ENCODE data around the gene CCDC59. TPM values are rescaled to one million over a fixed set of nuclear protein-coding genes. Genes with fewer than 3 reads are reported as not detected.
A peak's percentile ranks its signal among the peaks of the same experiment; 100 is the strongest.
"Not testable (repeated sequence)": the region's sequence is repeated elsewhere in the genome, so short reads cannot be mapped to it uniquely, and the experiment has no call there.

CCDC59 gene
- total RNA-seq, 4 donors from 2014 or later = 5.8 to 62.5 (median 35.3) TPM

DNA sequence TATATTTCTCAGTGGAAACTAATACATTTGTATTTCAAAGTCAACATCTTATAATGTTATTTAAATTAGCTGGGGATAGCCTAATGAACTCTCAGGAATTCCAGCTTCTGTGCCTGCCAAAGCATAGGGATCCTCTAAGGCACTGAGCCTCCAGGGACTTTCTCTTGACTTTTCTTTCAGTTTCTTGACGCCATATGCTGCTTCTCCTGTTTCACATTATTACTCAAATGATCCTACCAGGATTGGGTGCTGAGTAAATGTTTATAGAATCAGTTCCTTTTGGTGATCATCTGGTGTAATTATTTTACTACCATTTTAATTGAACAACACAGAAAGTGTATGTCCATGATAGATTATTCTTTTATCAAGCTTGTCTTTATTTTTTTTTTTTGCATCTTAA lies 8.0 kb upstream of the CCDC59 start:
- Histone ChIP-seq H3K4me3 (no peak overlapping the region), H3K4me1 (no peaks in the 10 kb centered on the region), H3K27me3 (no peaks in the 10 kb centered on the region), H3K27ac (no peak overlapping the region), H3K9me3 (no peaks in the 10 kb centered on the region), H3K36me3 (no peaks in the 10 kb centered on the region)
- intact Hi-C loops (cut with DNase I; ENCODE audit: low total_unique reads) = no loop called here
- TF ChIP-seq, protein P1, sequence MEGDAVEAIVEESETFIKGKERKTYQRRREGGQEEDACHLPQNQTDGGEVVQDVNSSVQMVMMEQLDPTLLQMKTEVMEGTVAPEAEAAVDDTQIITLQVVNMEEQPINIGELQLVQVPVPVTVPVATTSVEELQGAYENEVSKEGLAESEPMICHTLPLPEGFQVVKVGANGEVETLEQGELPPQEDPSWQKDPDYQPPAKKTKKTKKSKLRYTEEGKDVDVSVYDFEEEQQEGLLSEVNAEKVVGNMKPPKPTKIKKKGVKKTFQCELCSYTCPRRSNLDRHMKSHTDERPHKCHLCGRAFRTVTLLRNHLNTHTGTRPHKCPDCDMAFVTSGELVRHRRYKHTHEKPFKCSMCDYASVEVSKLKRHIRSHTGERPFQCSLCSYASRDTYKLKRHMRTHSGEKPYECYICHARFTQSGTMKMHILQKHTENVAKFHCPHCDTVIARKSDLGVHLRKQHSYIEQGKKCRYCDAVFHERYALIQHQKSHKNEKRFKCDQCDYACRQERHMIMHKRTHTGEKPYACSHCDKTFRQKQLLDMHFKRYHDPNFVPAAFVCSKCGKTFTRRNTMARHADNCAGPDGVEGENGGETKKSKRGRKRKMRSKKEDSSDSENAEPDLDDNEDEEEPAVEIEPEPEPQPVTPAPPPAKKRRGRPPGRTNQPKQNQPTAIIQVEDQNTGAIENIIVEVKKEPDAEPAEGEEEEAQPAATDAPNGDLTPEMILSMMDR (IDR thresholded peaks at IDR 0.05) = no peak
- TF ChIP-seq EP300 (IDR thresholded peaks at IDR 0.05; ENCODE audit: low read depth) (no peak), POLR2AphosphoS5 (IDR thresholded peaks at IDR 0.05) (no peak), POLR2A (IDR thresholded peaks at IDR 0.05) (no peak)
- in situ Hi-C loops (cut with MboI; ENCODE audit: low pct_ligation_motif_present in 1 of 4, low pct_unique_long_range_greater_than_20kb in 1 of 4, low sequenced_read_pairs in 3 of 4) = no loop called here
- no peak for DNase-seq
- 57% methylated on average over 1 of the region's 1 CpG; no CpG with 5 or more reads in 1 of the 2 donors for WGBS, 2 donors (ENCODE audit: low coverage in 1 of 2)

DNA sequence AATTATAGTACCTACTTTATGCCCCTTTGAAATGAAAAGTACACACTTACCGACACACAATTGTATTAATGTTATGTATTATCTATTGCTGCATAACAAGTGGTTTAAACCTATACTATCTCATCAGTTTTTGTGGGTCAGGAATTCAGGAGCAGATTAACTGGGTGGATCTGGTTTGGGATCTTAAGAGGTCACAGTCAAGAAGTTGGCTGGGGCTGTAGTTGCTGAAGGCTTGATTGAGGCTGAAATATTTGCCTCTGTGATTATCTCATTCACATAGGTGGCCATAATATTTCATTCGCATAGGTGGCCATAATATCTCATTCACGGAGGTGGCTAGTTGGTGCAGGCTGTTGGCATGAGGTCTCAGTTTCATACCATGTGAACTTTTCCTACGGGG lies 5.8 kb upstream of the CCDC59 start:
- Histone ChIP-seq H3K27me3 (no peaks in the 10 kb centered on the region), H3K4me3 (no peak overlapping the region), H3K36me3 (no peaks in the 10 kb centered on the region), H3K27ac (no peak overlapping the region), H3K4me1 (peaks cover 0 to 15% (median 10%) of the 10 kb centered on the region in 4 donors), H3K9me3 (no peaks in the 10 kb centered on the region)
- intact Hi-C loops (cut with DNase I; ENCODE audit: low total_unique reads) = no loop called here
- DNase-seq = no peak
- in situ Hi-C loops (cut with MboI; ENCODE audit: low pct_ligation_motif_present in 1 of 4, low pct_unique_long_range_greater_than_20kb in 1 of 4, low sequenced_read_pairs in 3 of 4) = no loop called here
- WGBS, 2 donors (ENCODE audit: low coverage in 1 of 2) = 89 to 94% methylated on average over 1 to 4 of the region's 4 CpGs
- no peak for TF ChIP-seq POLR2AphosphoS5 (IDR thresholded peaks at IDR 0.05)
- TF ChIP-seq, protein P1 (IDR thresholded peaks at IDR 0.05) = no peak
- no peak for TF ChIP-seq EP300 (IDR thresholded peaks at IDR 0.05; ENCODE audit: low read depth)
- TF ChIP-seq POLR2A (IDR thresholded peaks at IDR 0.05) = no peak

DNA sequence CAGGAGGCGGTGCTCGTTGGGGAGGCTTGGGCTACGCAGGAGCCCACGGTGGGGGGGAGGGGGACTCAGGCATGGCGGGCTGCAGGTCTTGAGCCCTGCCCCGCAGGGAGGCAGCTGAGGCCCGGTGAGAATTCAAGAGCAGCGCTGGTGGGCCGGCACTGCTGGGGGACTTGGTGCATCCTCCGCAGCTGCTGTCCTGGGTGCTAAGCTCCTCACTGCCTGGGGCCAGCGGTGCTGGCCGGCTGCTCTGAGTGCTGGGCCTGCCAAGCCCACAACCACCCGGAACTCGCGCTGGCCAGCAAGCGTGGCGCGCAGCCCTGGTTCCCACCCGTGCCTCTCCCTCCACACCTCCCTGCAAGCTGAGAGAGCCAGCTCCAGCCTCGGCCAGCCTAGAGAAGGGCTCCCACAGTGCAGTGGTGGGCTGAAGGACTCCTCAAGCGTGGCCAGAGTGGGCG lies 3.3 kb upstream of the CCDC59 start:
- H3K27me3 ChIP-seq = no peaks in the 10 kb centered on the region
- no peak for DNase-seq

DNA sequence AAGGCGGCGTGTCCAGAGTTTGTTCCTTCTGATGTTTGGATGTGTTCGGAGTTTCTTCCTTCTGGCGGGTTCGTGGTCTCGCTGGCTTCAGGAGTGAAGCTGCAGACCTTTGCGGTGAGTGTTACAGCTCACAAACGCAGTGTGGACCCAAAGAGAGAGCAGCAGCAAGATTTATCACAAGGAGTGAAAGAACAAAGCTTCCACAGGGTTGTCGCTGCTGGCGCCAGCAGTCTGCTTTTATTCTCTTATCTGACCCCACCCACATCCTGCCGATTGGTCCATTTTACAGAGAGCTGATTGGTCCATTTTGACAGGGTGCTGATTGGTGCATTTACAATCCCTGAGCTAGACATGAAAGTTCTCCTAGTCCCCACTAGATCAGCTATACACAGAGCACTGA lies 2.6 kb upstream of the CCDC59 start:
- H3K36me3 ChIP-seq; H3K9me3 ChIP-seq; H3K27ac ChIP-seq; H3K27me3 ChIP-seq; intact Hi-C loops (cut with DNase I; ENCODE audit: low total_unique reads); DNase-seq; H3K4me3 ChIP-seq; in situ Hi-C loops (cut with MboI; ENCODE audit: low pct_ligation_motif_present in 1 of 4, low pct_unique_long_range_greater_than_20kb in 1 of 4, low sequenced_read_pairs in 3 of 4): not testable (repeated sequence)
- H3K4me1 ChIP-seq = peaks cover 4 to 34% (median 24%) of the 10 kb centered on the region in 4 donors
- WGBS, 2 donors (ENCODE audit: low coverage in 1 of 2) = 96 to 100% methylated on average over 2 to 11 of the region's 11 CpGs

More for the DNA sequence above, 3.3 kb upstream of the CCDC59 start:
- H3K9me3 ChIP-seq = no peaks in the 10 kb centered on the region
- intact Hi-C loops (cut with DNase I; ENCODE audit: low total_unique reads) (no loop called here), in situ Hi-C loops (cut with MboI; ENCODE audit: low pct_ligation_motif_present in 1 of 4, low pct_unique_long_range_greater_than_20kb in 1 of 4, low sequenced_read_pairs in 3 of 4) (no loop called here)
- peaks cover 2 to 28% (median 21%) of the 10 kb centered on the region in 4 donors for H3K4me1 ChIP-seq
- H3K36me3 ChIP-seq = no peaks in the 10 kb centered on the region
- 69 to 100% methylated on average over 2 to 8 of the region's 22 CpGs for WGBS, 2 donors (ENCODE audit: low coverage in 1 of 2)
- TF ChIP-seq, protein P1 (IDR thresholded peaks at IDR 0.05) = no peak
- TF ChIP-seq EP300 (IDR thresholded peaks at IDR 0.05; ENCODE audit: low read depth) = no peak
- no peak for TF ChIP-seq POLR2AphosphoS5 (IDR thresholded peaks at IDR 0.05)
- TF ChIP-seq POLR2A (IDR thresholded peaks at IDR 0.05) = no peak
- no peak overlapping the region for H3K4me3 ChIP-seq
- H3K27ac ChIP-seq = no peak overlapping the region

DNA sequence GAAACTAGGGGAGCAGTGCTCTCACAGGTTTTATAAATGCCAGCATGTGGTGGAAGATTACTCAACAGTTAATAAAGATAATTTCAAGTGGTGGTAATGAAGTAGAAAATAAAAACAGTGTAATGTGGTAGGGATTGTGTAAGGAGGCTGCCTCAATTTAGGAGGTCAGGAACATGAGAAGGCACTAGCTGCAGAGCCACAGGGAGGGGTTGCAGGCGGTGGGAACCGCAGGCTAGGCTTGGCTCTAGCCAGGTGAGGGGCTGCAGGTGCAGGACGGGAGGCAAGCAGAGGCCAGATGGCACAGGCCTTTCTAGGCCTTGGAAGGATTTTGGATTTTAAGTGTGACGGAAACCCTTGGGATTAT lies 910 bp upstream of the CCDC59 start:
- TF ChIP-seq EP300 (IDR thresholded peaks at IDR 0.05; ENCODE audit: low read depth) (no peak), POLR2AphosphoS5 (IDR thresholded peaks at IDR 0.05) (no peak), POLR2A (IDR thresholded peaks at IDR 0.05) (no peak)
- TF ChIP-seq, protein P1 (IDR thresholded peaks at IDR 0.05) = no peak
- Histone ChIP-seq H3K27me3 (no peaks in the 10 kb centered on the region), H3K4me3 (peak overlapping the region in 3 of 4 donors; percentile 80 to 86 (median 85)), H3K36me3 (peaks cover 0 to 13% (median 2%) of the 10 kb centered on the region in 4 donors), H3K27ac (peak overlapping the region; percentile 88 to 95 (median 89)), H3K9me3 (no peaks in the 10 kb centered on the region), H3K4me1 (peaks cover 4 to 41% (median 24%) of the 10 kb centered on the region in 4 donors)
- DNase-seq = no peak
- in situ Hi-C loops (cut with MboI; ENCODE audit: low pct_ligation_motif_present in 1 of 4, low pct_unique_long_range_greater_than_20kb in 1 of 4, low sequenced_read_pairs in 3 of 4) (no loop called here), intact Hi-C loops (cut with DNase I; ENCODE audit: low total_unique reads) (loop anchor here (10.0 kb wide), 1 partner anchor 714 kb away; no protein-coding TSS in a partner anchor)
- WGBS, 2 donors (ENCODE audit: low coverage in 1 of 2) = 6 to 9% methylated on average over 4 of the region's 4 CpGs
